Activated naive CD4-positive, alpha-beta T cell treated with anti-CD3 and anti-CD28 coated beads, Interleukin-2, amount 50 U/mL, for 16 hours (primary cell): ENCODE data around the gene POLR2L.
A peak's percentile ranks its signal among the peaks of the same experiment; 100 is the strongest.

ENCODE experiments used
- DNase-seq: peaks from one replicate; pipeline ENCODE4 v3.0.0-alpha.2; 2020

POLR2L gene

GRCh38 chr11:824942-825341 lies 17.4 kb downstream of the POLR2L start:
- DNase-seq: no peak

GRCh38 chr11:824292-824880 lies 17.9 kb downstream of the POLR2L start:
- no peak for DNase-seq

GRCh38 chr11:823441-824291 lies 18.7 kb downstream of the POLR2L start:
- no peak for DNase-seq

- no peak for DNase-seq
These were observed 20.6 kb downstream of the POLR2L start for GRCh38 chr11:821512-822371.

- no peak for DNase-seq
These were observed 21.4 kb downstream of the POLR2L start for GRCh38 chr11:820655-821511.

GRCh38 chr11:819943-820649 lies 22.2 kb downstream of the POLR2L start:
- peak; percentile 95 for DNase-seq

- peak; percentile 90 for DNase-seq
These were observed 23.0 kb downstream of the POLR2L start for GRCh38 chr11:819129-819931.

- no peak for DNase-seq
These were observed 23.8 kb downstream of the POLR2L start, which contains the start of gene PNPLA2 for GRCh38 chr11:818396-819128. Gene PNPLA2 (plus strand): TSS chr11:818914. CDS start chr11:819719, 805 bp downstream.

- DNase-seq: no peak
These were observed 25.9 kb downstream of the POLR2L start for GRCh38 chr11:816433-816779.

GRCh38 chr11:815675-816432 lies 26.5 kb downstream of the POLR2L start:
- DNase-seq: no peak

- no peak for DNase-seq
These were observed 28.8 kb downstream of the POLR2L start for GRCh38 chr11:813456-814096.

- DNase-seq: no peak
These were observed 29.3 kb downstream of the POLR2L start for GRCh38 chr11:813072-813455.

- DNase-seq: no peak
These were observed 29.9 kb downstream of the POLR2L start for GRCh38 chr11:812390-812789.

GRCh38 chr11:811446-812245 lies 30.7 kb downstream of the POLR2L start:
- DNase-seq: no peak

GRCh38 chr11:810040-810567 lies 32.2 kb downstream of the POLR2L start:
- DNase-seq: no peak

GRCh38 chr11:809287-810039 lies 32.9 kb downstream of the POLR2L start, which contains the start of gene RPLP2:
Gene RPLP2 (plus strand): TSS chr11:809967. CDS start chr11:810235, 268 bp downstream.
- peak; percentile 98 for DNase-seq
